Inferior parietal cortex (tissue), 1 donor: ENCODE data around the gene GLIS1.

Source experiments
- DNase-seq: peaks from one replicate; pipeline ENCODE4 v3.0.0-alpha.2; 2016; ENCODE audit errors: extremely low spot score

The GLIS1 gene

GRCh38 chr1:53736290-53736689 lies 2.7 kb downstream of the GLIS1 start:
- DNase-seq: no peak

- DNase-seq: no peak
These were observed 3.3 kb downstream of the GLIS1 start for GRCh38 chr1:53735681-53736080.

- DNase-seq: no peak
These were observed 3.7 kb downstream of the GLIS1 start for GRCh38 chr1:53735261-53735660.

- no peak for DNase-seq
These were observed 4.2 kb downstream of the GLIS1 start for GRCh38 chr1:53734650-53735211.

GRCh38 chr1:53733975-53734649 lies 4.9 kb downstream of the GLIS1 start:
- no peak for DNase-seq

- no peak for DNase-seq
These were observed 5.5 kb downstream of the GLIS1 start for GRCh38 chr1:53733447-53733931.

- no peak for DNase-seq
These were observed 6.0 kb downstream of the GLIS1 start for GRCh38 chr1:53732912-53733317.

GRCh38 chr1:53732409-53732808 lies 6.6 kb downstream of the GLIS1 start:
- no peak for DNase-seq

GRCh38 chr1:53731779-53732305 lies 7.1 kb downstream of the GLIS1 start:
- no peak for DNase-seq

GRCh38 chr1:53731043-53731600 lies 7.8 kb downstream of the GLIS1 start:
- no peak for DNase-seq

GRCh38 chr1:53730224-53730865 lies 8.6 kb downstream of the GLIS1 start:
- DNase-seq: no peak

GRCh38 chr1:53729456-53730223 lies 9.3 kb downstream of the GLIS1 start:
- no peak for DNase-seq

- no peak for DNase-seq
These were observed 10.1 kb downstream of the GLIS1 start for GRCh38 chr1:53728702-53729455.

GRCh38 chr1:53728196-53728595 lies 10.8 kb downstream of the GLIS1 start:
- no peak for DNase-seq

- DNase-seq: no peak
These were observed 11.4 kb downstream of the GLIS1 start for GRCh38 chr1:53727461-53728092.

GRCh38 chr1:53726009-53726600 lies 12.9 kb downstream of the GLIS1 start:
- DNase-seq: no peak

GRCh38 chr1:53725238-53725689 lies 13.7 kb downstream of the GLIS1 start:
- no peak for DNase-seq

- DNase-seq: no peak
These were observed 16.9 kb downstream of the GLIS1 start for GRCh38 chr1:53722025-53722424.

- no peak for DNase-seq
These were observed 17.9 kb downstream of the GLIS1 start for GRCh38 chr1:53721088-53721487.

- DNase-seq: no peak
These were observed 19.5 kb downstream of the GLIS1 start for GRCh38 chr1:53719469-53719868.
